HepG2 (cell line): ENCODE results near the gene CCNT2. TPM values are rescaled to one million over a fixed set of nuclear protein-coding genes. Genes with fewer than 3 reads are reported as not detected.

Experiments used
- ELF3 ChIP-seq: IDR thresholded peaks from 2 replicates; pipeline ENCODE4 v1.6.1; 2016; ENCODE audit warnings: missing genetic modification reagents, missing compliant biosample characterization
- GFI1 ChIP-seq: sonication (generic); formaldehyde crosslinking; IDR thresholded peaks from 2 replicates; pipeline ENCODE4 v1.5.0; 2020; ENCODE audit warnings: missing genetic modification reagents, mild to moderate bottlenecking, borderline replicate concordance
- MAFG ChIP-seq: sonication (generic); formaldehyde crosslinking; IDR thresholded peaks from 2 replicates; pipeline ENCODE4 v1.5.1; 2020; ENCODE audit warnings: mild to moderate bottlenecking, missing genetic modification reagents
- NR2F2 ChIP-seq: IDR thresholded peaks from 2 replicates; pipeline ENCODE4 v1.6.1; 2012; ENCODE audit warnings: low read depth, inconsistent platforms, borderline replicate concordance
- SIX1 ChIP-seq: sonication (generic); formaldehyde crosslinking; IDR thresholded peaks from 2 replicates; pipeline ENCODE4 v1.4.0; 2020; ENCODE audit warnings: missing genetic modification reagents, borderline replicate concordance
- ZNF552 ChIP-seq: sonication (generic); formaldehyde crosslinking; IDR thresholded peaks from 2 replicates; pipeline ENCODE4 v1.9.0; 2022; ENCODE audit warnings: missing genetic modification reagents, mild to moderate bottlenecking, borderline replicate concordance
- polyA plus RNA-seq, 8 experiments: library from polyadenylated mRNA; depleted of rRNA in 3 of 8; stranded (reverse) in 7 of 8; unstranded in 1 of 8; fragments of >200 nt; fragmentation: Illumina TruSeq in 4 of 8; extraction: Trizol in 4 of 8; gene quantifications; 2 replicates each; pipeline versions ENCODE4 v1.2.1 to v1.2.3, GENCODE V29; 2011 to 2016; ENCODE audit warnings: low read depth in 4 of 8, missing spikeins in 1 of 8, mixed read lengths in 1 of 8; ENCODE audit not compliant: insufficient read depth in 1 of 8
- total RNA-seq, 5 experiments: library from RNA; depleted of rRNA; stranded (reverse); fragments of >200 nt; fragmentation: Illumina TruSeq; extraction: Trizol; gene quantifications; 2 replicates each; pipeline ENCODE4 v1.2.3, GENCODE V29; 2016; ENCODE audit warnings: low read depth in 1 of 5
- TF ChIP-seq, protein P1 (sequence below): sonication (generic); formaldehyde crosslinking; IDR thresholded peaks from 2 replicates; pipeline ENCODE4 v1.5.1; 2020; ENCODE audit warnings: mild to moderate bottlenecking, missing genetic modification reagents, moderate library complexity
- TF ChIP-seq, protein P2 (sequence below): sonication (generic); formaldehyde crosslinking; IDR thresholded peaks from 2 replicates; pipeline ENCODE4 v1.8.1; 2022; ENCODE audit warnings: low read depth, mild to moderate bottlenecking, missing genetic modification reagents
- TF ChIP-seq, protein P3 (sequence below): sonication (generic); formaldehyde crosslinking; IDR thresholded peaks from 2 replicates; pipeline ENCODE4 v1.5.0; 2020; ENCODE audit warnings: mild to moderate bottlenecking, missing genetic modification reagents
- TF ChIP-seq, protein P4 (sequence below): sonication (generic); formaldehyde crosslinking; conservative IDR thresholded peaks from 2 replicates; pipeline ENCODE4 v1.4.0; 2020; ENCODE audit warnings: missing genetic modification reagents
- TF ChIP-seq, protein P5 (sequence below): sonication (generic); formaldehyde crosslinking; conservative IDR thresholded peaks from 2 replicates; pipeline ENCODE4 v1.4.0; 2020; ENCODE audit warnings: missing genetic modification reagents
- TF ChIP-seq, protein P6 (sequence below): sonication (generic); formaldehyde crosslinking; IDR thresholded peaks from 2 replicates; pipeline ENCODE4 v1.5.1; 2020; ENCODE audit warnings: missing genetic modification reagents, mild to moderate bottlenecking, borderline replicate concordance

Gene CCNT2
- total and polyA plus RNA-seq, 2 of the 13 experiments (the other 11 are each of a cell fraction or from before 2014, with no cell fraction given) = 22.1 to 34.4 TPM

DNA sequence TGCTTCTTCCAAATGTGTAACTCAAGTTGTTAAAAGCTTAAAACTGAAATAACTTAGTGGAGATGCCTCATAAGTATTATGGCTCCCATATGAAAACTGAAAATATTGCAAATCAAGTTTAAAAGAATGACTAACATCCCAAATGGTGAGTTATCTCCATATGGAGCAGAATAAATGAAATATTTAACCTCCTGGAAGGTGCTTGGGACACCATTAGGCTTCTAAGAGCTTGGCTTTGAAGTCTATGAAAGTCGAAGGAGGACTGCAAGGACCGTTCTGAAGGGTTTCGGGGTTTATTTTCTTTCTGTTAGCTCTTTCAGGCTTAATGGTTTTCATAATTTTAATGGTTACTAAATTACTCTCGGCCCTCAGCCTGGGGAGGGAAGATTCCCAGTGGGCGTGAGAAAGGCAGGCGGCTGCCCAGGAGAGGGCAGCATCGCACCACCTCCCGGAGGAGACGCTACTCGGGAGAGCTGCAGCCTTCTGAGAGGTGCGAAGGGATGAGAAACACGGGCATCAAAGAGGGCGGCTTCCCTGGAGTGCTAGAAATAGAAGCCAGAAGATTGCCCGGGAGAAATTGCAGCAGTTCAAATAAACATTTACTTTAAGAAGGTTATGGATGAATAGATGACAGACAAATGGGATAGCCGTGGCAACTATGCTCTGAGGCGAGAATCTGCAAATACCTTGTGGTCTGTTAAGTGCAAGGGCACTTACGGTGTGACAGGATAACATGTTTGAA is 85.6 kb downstream of the CCNT2 start (continued):
- TF ChIP-seq, protein P1, sequence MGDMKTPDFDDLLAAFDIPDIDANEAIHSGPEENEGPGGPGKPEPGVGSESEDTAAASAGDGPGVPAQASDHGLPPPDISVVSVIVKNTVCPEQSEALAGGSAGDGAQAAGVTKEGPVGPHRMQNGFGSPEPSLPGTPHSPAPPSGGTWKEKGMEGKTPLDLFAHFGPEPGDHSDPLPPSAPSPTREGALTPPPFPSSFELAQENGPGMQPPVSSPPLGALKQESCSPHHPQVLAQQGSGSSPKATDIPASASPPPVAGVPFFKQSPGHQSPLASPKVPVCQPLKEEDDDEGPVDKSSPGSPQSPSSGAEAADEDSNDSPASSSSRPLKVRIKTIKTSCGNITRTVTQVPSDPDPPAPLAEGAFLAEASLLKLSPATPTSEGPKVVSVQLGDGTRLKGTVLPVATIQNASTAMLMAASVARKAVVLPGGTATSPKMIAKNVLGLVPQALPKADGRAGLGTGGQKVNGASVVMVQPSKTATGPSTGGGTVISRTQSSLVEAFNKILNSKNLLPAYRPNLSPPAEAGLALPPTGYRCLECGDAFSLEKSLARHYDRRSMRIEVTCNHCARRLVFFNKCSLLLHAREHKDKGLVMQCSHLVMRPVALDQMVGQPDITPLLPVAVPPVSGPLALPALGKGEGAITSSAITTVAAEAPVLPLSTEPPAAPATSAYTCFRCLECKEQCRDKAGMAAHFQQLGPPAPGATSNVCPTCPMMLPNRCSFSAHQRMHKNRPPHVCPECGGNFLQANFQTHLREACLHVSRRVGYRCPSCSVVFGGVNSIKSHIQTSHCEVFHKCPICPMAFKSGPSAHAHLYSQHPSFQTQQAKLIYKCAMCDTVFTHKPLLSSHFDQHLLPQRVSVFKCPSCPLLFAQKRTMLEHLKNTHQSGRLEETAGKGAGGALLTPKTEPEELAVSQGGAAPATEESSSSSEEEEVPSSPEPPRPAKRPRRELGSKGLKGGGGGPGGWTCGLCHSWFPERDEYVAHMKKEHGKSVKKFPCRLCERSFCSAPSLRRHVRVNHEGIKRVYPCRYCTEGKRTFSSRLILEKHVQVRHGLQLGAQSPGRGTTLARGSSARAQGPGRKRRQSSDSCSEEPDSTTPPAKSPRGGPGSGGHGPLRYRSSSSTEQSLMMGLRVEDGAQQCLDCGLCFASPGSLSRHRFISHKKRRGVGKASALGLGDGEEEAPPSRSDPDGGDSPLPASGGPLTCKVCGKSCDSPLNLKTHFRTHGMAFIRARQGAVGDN (CRISPR knock-in tag) = peak; percentile 49
- TF ChIP-seq, protein P2, sequence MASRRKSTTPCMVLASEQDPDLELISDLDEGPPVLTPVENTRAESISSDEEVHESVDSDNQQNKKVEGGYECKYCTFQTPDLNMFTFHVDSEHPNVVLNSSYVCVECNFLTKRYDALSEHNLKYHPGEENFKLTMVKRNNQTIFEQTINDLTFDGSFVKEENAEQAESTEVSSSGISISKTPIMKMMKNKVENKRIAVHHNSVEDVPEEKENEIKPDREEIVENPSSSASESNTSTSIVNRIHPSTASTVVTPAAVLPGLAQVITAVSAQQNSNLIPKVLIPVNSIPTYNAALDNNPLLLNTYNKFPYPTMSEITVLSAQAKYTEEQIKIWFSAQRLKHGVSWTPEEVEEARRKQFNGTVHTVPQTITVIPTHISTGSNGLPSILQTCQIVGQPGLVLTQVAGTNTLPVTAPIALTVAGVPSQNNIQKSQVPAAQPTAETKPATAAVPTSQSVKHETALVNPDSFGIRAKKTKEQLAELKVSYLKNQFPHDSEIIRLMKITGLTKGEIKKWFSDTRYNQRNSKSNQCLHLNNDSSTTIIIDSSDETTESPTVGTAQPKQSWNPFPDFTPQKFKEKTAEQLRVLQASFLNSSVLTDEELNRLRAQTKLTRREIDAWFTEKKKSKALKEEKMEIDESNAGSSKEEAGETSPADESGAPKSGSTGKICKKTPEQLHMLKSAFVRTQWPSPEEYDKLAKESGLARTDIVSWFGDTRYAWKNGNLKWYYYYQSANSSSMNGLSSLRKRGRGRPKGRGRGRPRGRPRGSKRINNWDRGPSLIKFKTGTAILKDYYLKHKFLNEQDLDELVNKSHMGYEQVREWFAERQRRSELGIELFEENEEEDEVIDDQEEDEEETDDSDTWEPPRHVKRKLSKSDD (CRISPR knock-in tag) = no peak
- TF ChIP-seq MAFG (no peak), ELF3 (CRISPR knock-in tag) (peak; percentile 44; the same call in 1 of the 2 replicates), ZNF552 (CRISPR knock-in tag) (no peak), SIX1 (CRISPR knock-in tag) (no peak), GFI1 (CRISPR knock-in tag) (no peak), NR2F2 (no peak)
- TF ChIP-seq, protein P3, sequence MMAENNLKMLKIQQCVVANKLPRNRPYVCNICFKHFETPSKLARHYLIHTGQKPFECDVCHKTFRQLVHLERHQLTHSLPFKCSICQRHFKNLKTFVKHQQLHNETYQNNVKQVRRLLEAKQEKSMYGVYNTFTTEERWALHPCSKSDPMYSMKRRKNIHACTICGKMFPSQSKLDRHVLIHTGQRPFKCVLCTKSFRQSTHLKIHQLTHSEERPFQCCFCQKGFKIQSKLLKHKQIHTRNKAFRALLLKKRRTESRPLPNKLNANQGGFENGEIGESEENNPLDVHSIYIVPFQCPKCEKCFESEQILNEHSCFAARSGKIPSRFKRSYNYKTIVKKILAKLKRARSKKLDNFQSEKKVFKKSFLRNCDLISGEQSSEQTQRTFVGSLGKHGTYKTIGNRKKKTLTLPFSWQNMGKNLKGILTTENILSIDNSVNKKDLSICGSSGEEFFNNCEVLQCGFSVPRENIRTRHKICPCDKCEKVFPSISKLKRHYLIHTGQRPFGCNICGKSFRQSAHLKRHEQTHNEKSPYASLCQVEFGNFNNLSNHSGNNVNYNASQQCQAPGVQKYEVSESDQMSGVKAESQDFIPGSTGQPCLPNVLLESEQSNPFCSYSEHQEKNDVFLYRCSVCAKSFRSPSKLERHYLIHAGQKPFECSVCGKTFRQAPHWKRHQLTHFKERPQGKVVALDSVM (CRISPR knock-in tag) = no peak
- TF ChIP-seq, protein P4, sequence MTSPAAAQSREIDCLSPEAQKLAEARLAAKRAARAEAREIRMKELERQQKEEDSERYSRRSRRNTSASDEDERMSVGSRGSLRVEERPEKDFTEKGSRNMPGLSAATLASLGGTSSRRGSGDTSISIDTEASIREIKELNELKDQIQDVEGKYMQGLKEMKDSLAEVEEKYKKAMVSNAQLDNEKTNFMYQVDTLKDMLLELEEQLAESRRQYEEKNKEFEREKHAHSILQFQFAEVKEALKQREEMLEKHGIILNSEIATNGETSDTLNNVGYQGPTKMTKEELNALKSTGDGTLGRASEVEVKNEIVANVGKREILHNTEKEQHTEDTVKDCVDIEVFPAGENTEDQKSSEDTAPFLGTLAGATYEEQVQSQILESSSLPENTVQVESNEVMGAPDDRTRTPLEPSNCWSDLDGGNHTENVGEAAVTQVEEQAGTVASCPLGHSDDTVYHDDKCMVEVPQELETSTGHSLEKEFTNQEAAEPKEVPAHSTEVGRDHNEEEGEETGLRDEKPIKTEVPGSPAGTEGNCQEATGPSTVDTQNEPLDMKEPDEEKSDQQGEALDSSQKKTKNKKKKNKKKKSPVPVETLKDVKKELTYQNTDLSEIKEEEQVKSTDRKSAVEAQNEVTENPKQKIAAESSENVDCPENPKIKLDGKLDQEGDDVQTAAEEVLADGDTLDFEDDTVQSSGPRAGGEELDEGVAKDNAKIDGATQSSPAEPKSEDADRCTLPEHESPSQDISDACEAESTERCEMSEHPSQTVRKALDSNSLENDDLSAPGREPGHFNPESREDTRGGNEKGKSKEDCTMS (CRISPR knock-in tag) = no peak
- TF ChIP-seq, protein P5, sequence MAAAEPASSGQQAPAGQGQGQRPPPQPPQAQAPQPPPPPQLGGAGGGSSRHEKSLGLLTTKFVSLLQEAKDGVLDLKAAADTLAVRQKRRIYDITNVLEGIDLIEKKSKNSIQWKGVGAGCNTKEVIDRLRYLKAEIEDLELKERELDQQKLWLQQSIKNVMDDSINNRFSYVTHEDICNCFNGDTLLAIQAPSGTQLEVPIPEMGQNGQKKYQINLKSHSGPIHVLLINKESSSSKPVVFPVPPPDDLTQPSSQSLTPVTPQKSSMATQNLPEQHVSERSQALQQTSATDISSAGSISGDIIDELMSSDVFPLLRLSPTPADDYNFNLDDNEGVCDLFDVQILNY (CRISPR knock-in tag) = no peak
- TF ChIP-seq, protein P6, sequence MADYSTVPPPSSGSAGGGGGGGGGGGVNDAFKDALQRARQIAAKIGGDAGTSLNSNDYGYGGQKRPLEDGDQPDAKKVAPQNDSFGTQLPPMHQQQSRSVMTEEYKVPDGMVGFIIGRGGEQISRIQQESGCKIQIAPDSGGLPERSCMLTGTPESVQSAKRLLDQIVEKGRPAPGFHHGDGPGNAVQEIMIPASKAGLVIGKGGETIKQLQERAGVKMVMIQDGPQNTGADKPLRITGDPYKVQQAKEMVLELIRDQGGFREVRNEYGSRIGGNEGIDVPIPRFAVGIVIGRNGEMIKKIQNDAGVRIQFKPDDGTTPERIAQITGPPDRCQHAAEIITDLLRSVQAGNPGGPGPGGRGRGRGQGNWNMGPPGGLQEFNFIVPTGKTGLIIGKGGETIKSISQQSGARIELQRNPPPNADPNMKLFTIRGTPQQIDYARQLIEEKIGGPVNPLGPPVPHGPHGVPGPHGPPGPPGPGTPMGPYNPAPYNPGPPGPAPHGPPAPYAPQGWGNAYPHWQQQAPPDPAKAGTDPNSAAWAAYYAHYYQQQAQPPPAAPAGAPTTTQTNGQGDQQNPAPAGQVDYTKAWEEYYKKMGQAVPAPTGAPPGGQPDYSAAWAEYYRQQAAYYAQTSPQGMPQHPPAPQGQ (CRISPR knock-in tag) = no peak
